ENCODE data around the gene ITM2C.

ITM2C gene

DNA sequence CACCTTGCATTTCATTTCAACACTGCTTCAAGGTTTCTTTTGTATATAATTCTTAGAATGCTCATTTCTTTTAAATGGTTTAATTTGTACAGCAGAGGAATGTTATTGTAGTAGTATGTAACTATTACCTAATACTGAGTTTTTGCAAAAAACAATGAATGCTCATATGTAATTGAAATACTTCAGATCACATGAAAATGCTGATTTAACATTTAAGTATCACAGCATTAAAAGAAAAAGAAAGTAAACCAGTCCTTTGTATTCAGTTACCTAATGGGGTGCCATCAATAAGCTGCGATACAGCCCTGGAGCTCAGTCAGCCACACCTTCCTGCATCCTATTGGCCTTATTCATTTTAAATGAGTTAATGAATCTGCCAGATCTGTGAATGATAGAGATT, 45.3 kb upstream of the ITM2C start:
- peaks cover 9% of the 10 kb centered on the region; the same call in 1 of the 2 replicates for H3K36me3 ChIP-seq (ENCODE audit: low read length)
- H3K4me3 ChIP-seq (ENCODE audit: insufficient read depth, low read length, poor library complexity, severe bottlenecking): no peak overlapping the region

DNA sequence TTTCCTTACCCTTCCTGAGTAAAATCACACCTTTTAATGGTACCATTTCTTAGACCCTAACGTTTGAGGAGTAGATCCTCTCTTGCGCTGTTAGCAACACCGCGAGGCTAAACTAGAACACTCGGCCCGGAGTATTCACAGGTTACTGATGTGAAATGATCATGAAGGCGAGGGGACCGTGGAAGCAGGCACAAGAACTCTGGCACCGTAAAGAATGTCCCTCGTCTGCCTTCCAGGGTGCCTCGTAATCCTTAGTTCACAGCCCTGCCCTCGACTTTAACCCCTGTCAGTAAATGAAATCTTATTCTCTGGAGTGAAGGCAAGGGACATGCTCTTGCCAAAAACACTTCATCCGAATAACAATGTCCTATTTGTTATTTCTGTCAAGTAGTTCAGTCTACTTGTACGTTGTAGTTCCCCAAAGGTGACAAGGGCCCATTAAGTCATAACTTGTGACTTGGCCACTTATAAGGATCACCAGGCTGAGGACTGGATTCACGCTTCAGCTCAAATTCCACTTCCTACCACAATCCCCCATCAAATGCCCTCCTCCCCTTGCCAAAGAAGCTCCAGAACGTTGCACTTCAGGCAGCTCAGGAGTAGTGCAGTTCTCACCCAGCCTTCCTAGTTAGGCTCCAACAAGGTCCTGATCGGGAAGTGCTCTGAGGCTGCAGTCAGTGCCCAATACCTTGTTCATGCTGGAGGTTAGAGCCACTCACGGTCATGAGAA, 43.3 kb upstream of the ITM2C start:
- Histone ChIP-seq H3K27me3 (ENCODE audit: low read length) (no peaks in the 10 kb centered on the region), H2AFZ (ENCODE audit: low read depth, low read length, severe bottlenecking) (no peak overlapping the region), H3K36me3 (ENCODE audit: low read length) (peaks cover 9% of the 10 kb centered on the region; the same call in 1 of the 2 replicates), H3K9me3 (ENCODE audit: insufficient read depth, low read length) (no peaks in the 10 kb centered on the region), H3K27ac (ENCODE audit: low read depth, low read length) (no peak overlapping the region), H3K9me2 (replicated peaks; ENCODE audit: insufficient read depth, low read length) (no peaks in the 10 kb centered on the region), H3K4me3 (ENCODE audit: insufficient read depth, low read length, poor library complexity, severe bottlenecking) (no peak overlapping the region), H3K79me2 (ENCODE audit: insufficient read depth, low read length) (no peaks in the 10 kb centered on the region), H3K4me2 (ENCODE audit: low read depth, low read length, poor library complexity, severe bottlenecking) (no peak overlapping the region), H4K20me1 (ENCODE audit: low read depth, low read length) (no peaks in the 10 kb centered on the region), H3K9ac (ENCODE audit: low read length) (no peak overlapping the region), H3F3A (ENCODE audit: insufficient read depth) (no peaks in the 10 kb centered on the region)
- no peak for TF ChIP-seq EZH2phosphoT487 (conservative IDR thresholded peaks at IDR 0.05; ENCODE audit: low read length)
- TF ChIP-seq, protein P1, sequence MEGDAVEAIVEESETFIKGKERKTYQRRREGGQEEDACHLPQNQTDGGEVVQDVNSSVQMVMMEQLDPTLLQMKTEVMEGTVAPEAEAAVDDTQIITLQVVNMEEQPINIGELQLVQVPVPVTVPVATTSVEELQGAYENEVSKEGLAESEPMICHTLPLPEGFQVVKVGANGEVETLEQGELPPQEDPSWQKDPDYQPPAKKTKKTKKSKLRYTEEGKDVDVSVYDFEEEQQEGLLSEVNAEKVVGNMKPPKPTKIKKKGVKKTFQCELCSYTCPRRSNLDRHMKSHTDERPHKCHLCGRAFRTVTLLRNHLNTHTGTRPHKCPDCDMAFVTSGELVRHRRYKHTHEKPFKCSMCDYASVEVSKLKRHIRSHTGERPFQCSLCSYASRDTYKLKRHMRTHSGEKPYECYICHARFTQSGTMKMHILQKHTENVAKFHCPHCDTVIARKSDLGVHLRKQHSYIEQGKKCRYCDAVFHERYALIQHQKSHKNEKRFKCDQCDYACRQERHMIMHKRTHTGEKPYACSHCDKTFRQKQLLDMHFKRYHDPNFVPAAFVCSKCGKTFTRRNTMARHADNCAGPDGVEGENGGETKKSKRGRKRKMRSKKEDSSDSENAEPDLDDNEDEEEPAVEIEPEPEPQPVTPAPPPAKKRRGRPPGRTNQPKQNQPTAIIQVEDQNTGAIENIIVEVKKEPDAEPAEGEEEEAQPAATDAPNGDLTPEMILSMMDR (IDR thresholded peaks at IDR 0.05; ENCODE audit: insufficient read depth, low read length, poor library complexity, severe bottlenecking): no peak

More for the DNA sequence above, 45.3 kb upstream of the ITM2C start:
- no peak overlapping the region for H3K27ac ChIP-seq (ENCODE audit: low read depth, low read length)
- H3K27me3 ChIP-seq (ENCODE audit: low read length): no peaks in the 10 kb centered on the region
- H3K4me2 ChIP-seq (ENCODE audit: low read depth, low read length, poor library complexity, severe bottlenecking): no peak overlapping the region
- no peaks in the 10 kb centered on the region for H4K20me1 ChIP-seq (ENCODE audit: low read depth, low read length)
- H3K9me3 ChIP-seq (ENCODE audit: insufficient read depth, low read length): no peaks in the 10 kb centered on the region
- no peaks in the 10 kb centered on the region for H3K79me2 ChIP-seq (ENCODE audit: insufficient read depth, low read length)
- TF ChIP-seq EZH2phosphoT487 (conservative IDR thresholded peaks at IDR 0.05; ENCODE audit: low read length): no peak
- TF ChIP-seq, protein P1 (IDR thresholded peaks at IDR 0.05; ENCODE audit: insufficient read depth, low read length, poor library complexity, severe bottlenecking): no peak
- no peaks in the 10 kb centered on the region for H3F3A ChIP-seq (ENCODE audit: insufficient read depth)
- H3K9ac ChIP-seq (ENCODE audit: low read length): no peak overlapping the region
- no peak overlapping the region for H2AFZ ChIP-seq (ENCODE audit: low read depth, low read length, severe bottlenecking)
- H3K9me2 ChIP-seq (replicated peaks; ENCODE audit: insufficient read depth, low read length): no peaks in the 10 kb centered on the region

DNA sequence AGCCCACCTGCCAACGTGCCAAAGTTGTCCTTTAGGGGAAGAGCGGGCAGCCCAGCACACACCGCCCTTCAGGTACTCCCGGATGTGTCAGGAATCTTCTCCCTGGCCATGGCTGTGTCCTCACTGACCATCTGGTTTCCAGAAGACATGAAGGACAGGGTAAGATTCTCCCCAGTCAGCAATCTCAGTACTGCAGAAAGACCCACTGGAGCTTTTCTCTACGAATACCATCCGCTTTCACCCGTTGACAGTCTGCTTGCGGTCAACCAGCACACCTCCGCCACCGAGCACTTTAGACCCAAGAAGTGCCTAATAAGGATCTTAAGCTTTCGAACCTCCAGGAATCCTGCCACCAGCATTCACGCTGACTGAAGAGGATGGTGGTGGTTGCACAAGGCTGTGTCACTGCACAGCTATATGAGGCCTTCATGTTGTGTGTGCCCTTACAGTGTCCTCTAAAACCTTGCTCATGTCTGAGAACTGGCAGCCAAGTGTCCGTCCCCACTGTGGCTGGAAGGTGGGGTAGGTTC, 42.7 kb upstream of the ITM2C start:
- TF ChIP-seq, protein P1 (IDR thresholded peaks at IDR 0.05; ENCODE audit: insufficient read depth, low read length, poor library complexity, severe bottlenecking): no peak
- TF ChIP-seq EZH2phosphoT487 (conservative IDR thresholded peaks at IDR 0.05; ENCODE audit: low read length): no peak
- Histone ChIP-seq H3K79me2 (ENCODE audit: insufficient read depth, low read length) (no peaks in the 10 kb centered on the region), H3K9me3 (ENCODE audit: insufficient read depth, low read length) (no peaks in the 10 kb centered on the region), H2AFZ (ENCODE audit: low read depth, low read length, severe bottlenecking) (no peak overlapping the region), H3F3A (ENCODE audit: insufficient read depth) (no peaks in the 10 kb centered on the region), H3K27me3 (ENCODE audit: low read length) (no peaks in the 10 kb centered on the region), H3K9ac (ENCODE audit: low read length) (no peak overlapping the region), H3K36me3 (ENCODE audit: low read length) (peaks cover 8% of the 10 kb centered on the region; the same call in 1 of the 2 replicates), H4K20me1 (ENCODE audit: low read depth, low read length) (no peaks in the 10 kb centered on the region), H3K4me3 (ENCODE audit: insufficient read depth, low read length, poor library complexity, severe bottlenecking) (no peak overlapping the region), H3K9me2 (replicated peaks; ENCODE audit: insufficient read depth, low read length) (no peaks in the 10 kb centered on the region), H3K27ac (ENCODE audit: low read depth, low read length) (no peak overlapping the region), H3K4me2 (ENCODE audit: low read depth, low read length, poor library complexity, severe bottlenecking) (no peak overlapping the region)
